Transverse colon (tissue), 4 donors: ENCODE measurements around the gene S100A10. TPM values are rescaled to one million over a fixed set of nuclear protein-coding genes. Genes with fewer than 3 reads are reported as not detected.
A peak's percentile ranks its signal among the peaks of the same experiment; 100 is the strongest.

Source experiments
- DNase-seq: peaks from one replicate; pipeline ENCODE4 v3.0.0-alpha.2; 2019
- H3K27ac ChIP-seq, 4 donors: fragments of 200-600 bp; sonication (generic); 2 replicates each; pipeline ENCODE4 v1.5.1; 2016 to 2018; ENCODE audit warnings: inconsistent platforms in 4 of 4
- H3K27me3 ChIP-seq: fragments of 200-600 bp; sonication (generic); 2 replicates; pipeline ENCODE4 v1.5.1; 2017; ENCODE audit warnings: inconsistent platforms
- H3K36me3 ChIP-seq, 4 donors: fragments of 200-600 bp; sonication (generic); 2 replicates each; pipeline ENCODE4 v1.5.1; 2017 to 2019; ENCODE audit warnings: inconsistent platforms in 4 of 4
- H3K4me1 ChIP-seq, 4 donors: fragments of 200-600 bp; sonication (generic); 2 replicates each; pipeline ENCODE4 v1.5.1; 2017 to 2020; ENCODE audit warnings: inconsistent platforms in 4 of 4
- H3K4me3 ChIP-seq, 4 donors: fragments of 200-600 bp; sonication (generic); 1 replicate in 1 of 4; 2 replicates in 3 of 4; pipeline versions ENCODE4 v1.5.1 to v1.6.1; 2017 to 2019; ENCODE audit warnings: inconsistent platforms in 4 of 4
- H3K9me3 ChIP-seq, 2 donors: fragments of 200-600 bp; sonication (generic); 2 replicates each; pipeline ENCODE4 v1.5.1; 2017 to 2019; ENCODE audit warnings: inconsistent platforms in 2 of 2
- CTCF ChIP-seq, 5 experiments: fragments of 200-600 bp in 3 of 5; fragments of 450-650 bp in 2 of 5; sonication (generic) in 3 of 5; IDR thresholded peaks; 1 replicate in 2 of 5; 2 replicates in 3 of 5; pipeline ENCODE4 v1.5.1; 2016 to 2017; ENCODE audit warnings: antibody characterized with exemption in 5 of 5, inconsistent platforms in 3 of 5, mild to moderate bottlenecking in 2 of 5, moderate library complexity in 1 of 5
- EP300 ChIP-seq: sonication (generic); formaldehyde crosslinking; IDR thresholded peaks from one replicate; pipeline ENCODE4 v1.6.1; 2017; ENCODE audit warnings: antibody characterized with exemption, low read depth
- POLR2A ChIP-seq: fragments of 450-650 bp; IDR thresholded peaks from one replicate; pipeline ENCODE4 v1.6.1; 2016; ENCODE audit warnings: antibody characterized with exemption, mild to moderate bottlenecking, moderate library complexity
- POLR2AphosphoS5 ChIP-seq, 3 donors: sonication (generic); formaldehyde crosslinking; IDR thresholded peaks; one replicate each; pipeline ENCODE4 v1.6.1; 2016; ENCODE audit warnings: antibody characterized with exemption in 3 of 3
- WGBS, 2 donors: methylation state at CpG; one replicate each; pipeline ENCODE4 v1.1.5; 2018; ENCODE audit warnings: low coverage in 1 of 2; 5-methylcytosine and 5-hydroxymethylcytosine counted together
- in situ Hi-C, 4 donors: fragments of 200-750 bp; cut with MboI; loops; one replicate each; pipeline versions ENCODE4 v1.15.0 to v1.15.1; 2017; ENCODE audit warnings: low sequenced_read_pairs in 3 of 4, low pct_ligation_motif_present in 1 of 4, low pct_unique_long_range_greater_than_20kb in 1 of 4
- intact Hi-C: fragments of 100-400 bp; cut with DNase I; formaldehyde crosslinking; loops from one replicate; pipeline ENCODE4 v1.15.1; 2023; ENCODE audit warnings: low total_unique reads
- total RNA-seq, 4 donors: library from RNA; depleted of rRNA; stranded (reverse); fragments of >200 nt; gene quantifications; one replicate each; pipeline ENCODE4 v1.1.0, GENCODE V29; 2016

The S100A10 gene
- total RNA-seq, 4 donors from 2014 or later = 59.1 to 289 (median 251) TPM

DNA sequence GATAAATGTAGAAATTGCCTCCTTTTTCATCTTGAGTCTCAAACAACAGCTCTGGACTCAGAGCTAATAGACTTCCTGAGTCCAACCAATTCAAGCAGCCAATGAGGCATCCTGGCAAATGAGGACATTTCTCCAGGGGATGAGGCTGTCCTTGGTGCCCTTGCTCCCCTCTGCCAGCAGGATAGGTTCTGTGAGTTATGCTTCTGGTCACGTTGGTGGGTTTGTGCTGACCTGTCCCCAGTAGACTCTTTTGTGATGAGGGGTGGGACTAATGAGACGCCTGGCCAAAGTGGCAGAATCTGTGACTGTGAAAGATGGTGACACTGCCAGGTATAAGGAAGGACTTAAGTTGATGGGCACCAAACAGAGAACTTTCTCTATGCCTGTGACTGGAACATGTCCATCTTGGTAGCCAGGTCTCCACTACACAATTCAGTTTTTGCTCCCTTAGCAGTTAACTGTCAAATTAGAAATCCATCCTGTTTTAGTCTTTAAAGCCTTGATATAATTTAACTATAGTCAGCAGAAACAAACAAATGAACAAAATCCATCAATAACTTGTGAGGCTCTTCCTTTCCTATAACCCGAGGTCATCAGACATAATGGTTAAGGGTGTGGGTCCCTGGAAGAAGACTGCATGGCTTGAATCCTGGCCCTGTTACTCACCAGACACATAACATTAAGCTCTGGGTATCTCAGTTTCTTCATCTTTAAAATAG, 48.6 kb downstream of the S100A10 start:
- Histone ChIP-seq H3K36me3 (no peaks in the 10 kb centered on the region), H3K4me3 (no peak overlapping the region), H3K9me3 (no peaks in the 10 kb centered on the region), H3K4me1 (peaks cover 35 to 58% (median 41%) of the 10 kb centered on the region in 4 donors), H3K27ac (peak overlapping the region; percentile 70 to 77 (median 74)), H3K27me3 (no peaks in the 10 kb centered on the region)
- intact Hi-C loops (no loop called here), in situ Hi-C loops (no loop called here)
- no peak for DNase-seq
- TF ChIP-seq POLR2A = no peak
- no peak for TF ChIP-seq CTCF (IDR thresholded peaks at IDR 0.05)
- no peak for TF ChIP-seq EP300
- TF ChIP-seq POLR2AphosphoS5 (IDR thresholded peaks at IDR 0.05) = no peak
- WGBS, 2 donors = 0 to 66% methylated on average over 1 to 3 of the region's 3 CpGs

DNA sequence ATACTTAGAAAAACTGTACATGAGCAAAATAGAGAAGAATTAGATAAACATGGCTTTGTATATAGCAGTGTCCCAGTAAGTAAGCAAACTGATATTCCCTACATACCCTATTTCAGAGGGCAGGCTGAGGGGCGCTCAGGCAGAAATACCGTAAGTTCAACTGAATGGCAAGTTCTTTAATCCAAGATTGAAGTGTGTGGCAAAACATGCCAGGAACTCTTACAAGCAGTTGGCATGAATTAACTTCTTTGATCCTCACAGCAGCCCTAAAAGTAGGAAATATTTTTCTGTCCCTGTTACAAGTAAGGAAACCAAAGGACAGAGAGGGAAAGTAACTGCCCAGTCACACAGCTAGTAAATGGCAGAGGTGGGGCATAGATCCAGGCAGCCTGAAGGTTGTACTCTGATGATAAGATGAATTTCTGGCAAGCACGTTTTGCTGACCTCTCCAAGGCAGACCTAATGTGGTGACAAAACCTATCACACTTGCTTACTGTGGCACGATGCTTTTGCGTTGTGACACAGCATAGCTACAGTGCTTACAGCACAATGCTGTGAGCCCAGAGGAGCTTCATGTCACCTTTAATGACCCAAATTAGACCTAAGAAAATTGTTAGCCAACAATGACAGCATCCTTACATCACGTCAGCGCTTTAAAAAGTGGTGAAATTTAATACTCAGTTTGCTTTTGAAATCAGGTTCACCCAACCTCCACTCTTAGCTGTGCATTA, 49.4 kb downstream of the S100A10 start:
- Histone ChIP-seq H3K36me3 (no peaks in the 10 kb centered on the region), H3K4me1 (peaks cover 35 to 58% (median 41%) of the 10 kb centered on the region in 4 donors)
- 48 to 70% methylated on average over 2 to 6 of the region's 7 CpGs for WGBS, 2 donors

GRCh38 chr1:151943591-151943990, 50.1 kb downstream of the S100A10 start:
- intact Hi-C loops = loop anchor here (1.0 kb wide), 1 partner anchor 39 kb away; no protein-coding TSS in a partner anchor
- Histone ChIP-seq H3K4me1 (peaks cover 35 to 58% (median 41%) of the 10 kb centered on the region in 4 donors), H3K4me3 (no peak overlapping the region), H3K27me3 (no peaks in the 10 kb centered on the region), H3K36me3 (no peaks in the 10 kb centered on the region), H3K27ac (peak overlapping the region in 3 of 4 donors; percentile 73 to 77 (median 76)), H3K9me3 (no peaks in the 10 kb centered on the region)
- no peak for TF ChIP-seq EP300
- TF ChIP-seq POLR2AphosphoS5 (IDR thresholded peaks at IDR 0.05) = no peak
- TF ChIP-seq POLR2A = no peak
- no peak for TF ChIP-seq CTCF (IDR thresholded peaks at IDR 0.05)
- WGBS, 2 donors = 96% methylated on average over 1 of the region's 1 CpG; no CpG with 5 or more reads in 1 of the 2 donors
- DNase-seq = no peak
- in situ Hi-C loops = no loop called here

More for the DNA sequence above, 49.4 kb downstream of the S100A10 start:
- no peak overlapping the region for H3K4me3 ChIP-seq
- no peaks in the 10 kb centered on the region for H3K27me3 ChIP-seq
- no peaks in the 10 kb centered on the region for H3K9me3 ChIP-seq
- TF ChIP-seq POLR2AphosphoS5 (IDR thresholded peaks at IDR 0.05) (no peak), CTCF (IDR thresholded peaks at IDR 0.05) (no peak), EP300 (no peak), POLR2A (no peak)
- intact Hi-C loops = no loop called here
- H3K27ac ChIP-seq = peak overlapping the region; percentile 70 to 77 (median 74)
- no peak for DNase-seq
- in situ Hi-C loops = no loop called here

DNA sequence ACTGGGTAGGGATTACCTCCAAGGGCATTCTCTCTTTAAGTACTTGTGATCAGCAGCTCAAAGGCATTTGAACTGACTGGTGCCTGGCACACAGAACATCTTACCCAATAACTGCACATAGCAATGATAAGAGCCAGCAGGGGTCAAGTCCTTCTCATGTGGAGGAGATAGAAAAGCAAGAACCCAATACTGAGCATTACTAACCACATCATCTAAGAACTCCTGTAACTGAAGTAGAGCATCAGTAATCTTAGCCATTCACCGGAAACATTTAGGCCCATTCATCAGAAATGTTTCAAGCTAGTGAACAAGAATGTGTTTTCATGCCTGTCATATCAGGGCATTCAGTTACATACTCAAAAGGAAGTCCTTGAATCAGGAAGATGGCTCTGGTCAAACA, 50.8 kb downstream of the S100A10 start:
- WGBS, 2 donors = 79 to 88% methylated on average over 1 of the region's 1 CpG
- Histone ChIP-seq H3K36me3 (no peaks in the 10 kb centered on the region), H3K4me3 (no peak overlapping the region), H3K27me3 (no peaks in the 10 kb centered on the region), H3K9me3 (no peaks in the 10 kb centered on the region), H3K27ac (no peak overlapping the region), H3K4me1 (peaks cover 35 to 58% (median 41%) of the 10 kb centered on the region in 4 donors)
- intact Hi-C loops = loop anchor here (1.0 kb wide), 1 partner anchor 39 kb away; no protein-coding TSS in a partner anchor
- DNase-seq = no peak
- TF ChIP-seq CTCF (IDR thresholded peaks at IDR 0.05) (no peak), POLR2A (no peak), POLR2AphosphoS5 (IDR thresholded peaks at IDR 0.05) (no peak), EP300 (no peak)
- in situ Hi-C loops = no loop called here
